Stimulated activated CD8-positive, alpha-beta memory T cell treated with anti-CD3 and anti-CD28 coated beads, Interleukin-2, amount 100 ng/mL, for 48 hours (primary cell): ENCODE data around the gene QRFP.

Experiments used
- DNase-seq, 2 donors: peaks; one replicate each; pipeline ENCODE4 v3.0.0-alpha.2; 2020; ENCODE audit warnings: low read depth in 2 of 2

The QRFP gene

GRCh38 chr9:130904070-130905044 lies 7.7 kb upstream of the QRFP start:
- DNase-seq: no peak

DNA sequence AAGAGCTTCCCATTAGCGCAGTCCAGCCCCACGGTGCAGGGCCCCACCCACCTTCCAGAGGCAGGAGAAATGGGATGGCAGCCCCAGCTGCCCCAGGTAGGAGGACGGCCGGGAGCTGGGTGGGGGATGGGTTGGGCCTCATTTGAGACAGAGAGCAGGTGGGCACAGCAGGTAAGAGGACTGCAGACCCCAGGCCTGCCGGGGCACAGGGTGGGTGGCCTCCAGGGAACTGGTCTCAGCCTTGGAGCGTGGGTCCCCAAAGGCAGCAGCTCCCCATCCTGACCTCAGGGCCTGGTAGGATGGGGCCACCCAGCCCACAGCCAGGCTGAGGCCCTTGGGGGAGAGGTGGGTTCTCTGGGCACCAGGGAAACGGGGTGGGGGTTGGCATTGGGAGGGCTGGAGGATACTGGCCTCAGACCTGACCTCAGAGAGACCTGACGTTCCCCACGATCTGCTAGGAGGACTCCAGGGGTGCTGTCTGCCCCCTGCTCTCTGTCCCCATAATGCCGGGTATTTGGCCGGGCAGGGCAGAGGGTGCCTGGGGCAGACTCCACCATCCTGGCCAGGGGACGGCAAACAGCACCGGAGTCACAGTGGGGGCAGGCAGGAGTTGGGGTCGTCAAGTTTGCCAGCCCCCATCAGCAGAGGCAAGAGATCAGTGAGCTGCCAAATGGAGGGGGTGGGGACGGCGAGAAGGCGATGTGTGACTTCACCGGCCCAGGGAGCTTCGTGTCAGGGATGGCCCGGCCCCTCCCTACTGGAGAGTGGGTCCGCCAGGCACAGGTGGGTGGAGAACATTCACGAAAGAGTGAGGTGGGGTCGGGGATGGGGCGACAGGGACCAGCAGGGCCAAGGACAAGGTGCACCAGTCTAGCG lies 6.8 kb upstream of the QRFP start:
- no peak for DNase-seq

- no peak for DNase-seq
These were observed 5.9 kb upstream of the QRFP start for GRCh38 chr9:130902204-130903185.

- no peak for DNase-seq
These were observed 5.0 kb upstream of the QRFP start for GRCh38 chr9:130901498-130902203.

DNA sequence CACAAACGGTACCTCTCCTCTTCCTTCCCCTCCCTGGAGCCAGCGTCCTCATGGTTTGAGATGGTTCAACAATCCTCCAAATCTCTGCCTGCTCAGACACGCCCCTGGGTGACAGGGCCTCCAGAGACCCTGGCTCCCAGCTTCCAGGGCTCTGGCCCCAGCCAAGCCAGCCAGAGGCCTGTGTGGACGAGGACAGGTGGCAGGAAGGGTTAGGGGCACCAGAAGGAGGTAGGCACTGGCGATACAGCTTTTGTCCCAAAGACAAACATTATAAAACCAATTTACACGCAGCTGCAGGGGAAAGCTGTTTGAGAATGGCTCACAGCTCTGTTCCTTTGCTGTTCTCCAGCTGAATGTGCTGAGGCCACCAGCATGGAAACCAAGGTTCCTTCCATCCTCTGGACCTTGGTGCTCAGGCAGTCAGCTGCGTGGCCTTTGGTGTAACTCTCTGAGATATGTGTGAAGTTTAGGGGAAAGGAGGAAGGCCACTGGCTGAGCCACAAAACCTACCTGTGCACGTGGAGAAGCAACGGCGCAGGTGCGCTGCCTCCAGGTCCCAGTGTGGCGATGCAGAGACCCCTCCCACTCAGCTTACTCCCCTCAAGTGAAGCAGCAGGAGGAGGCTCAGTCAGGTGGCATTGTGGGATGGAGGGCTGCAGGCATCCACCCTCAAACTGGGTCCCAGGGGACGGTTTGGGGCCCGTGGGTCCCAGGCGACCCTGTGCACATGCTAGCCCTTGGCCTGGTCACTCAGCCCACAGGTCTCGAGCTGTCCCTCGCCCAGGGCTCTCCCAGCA lies 4.3 kb upstream of the QRFP start:
- DNase-seq: no peak

DNA sequence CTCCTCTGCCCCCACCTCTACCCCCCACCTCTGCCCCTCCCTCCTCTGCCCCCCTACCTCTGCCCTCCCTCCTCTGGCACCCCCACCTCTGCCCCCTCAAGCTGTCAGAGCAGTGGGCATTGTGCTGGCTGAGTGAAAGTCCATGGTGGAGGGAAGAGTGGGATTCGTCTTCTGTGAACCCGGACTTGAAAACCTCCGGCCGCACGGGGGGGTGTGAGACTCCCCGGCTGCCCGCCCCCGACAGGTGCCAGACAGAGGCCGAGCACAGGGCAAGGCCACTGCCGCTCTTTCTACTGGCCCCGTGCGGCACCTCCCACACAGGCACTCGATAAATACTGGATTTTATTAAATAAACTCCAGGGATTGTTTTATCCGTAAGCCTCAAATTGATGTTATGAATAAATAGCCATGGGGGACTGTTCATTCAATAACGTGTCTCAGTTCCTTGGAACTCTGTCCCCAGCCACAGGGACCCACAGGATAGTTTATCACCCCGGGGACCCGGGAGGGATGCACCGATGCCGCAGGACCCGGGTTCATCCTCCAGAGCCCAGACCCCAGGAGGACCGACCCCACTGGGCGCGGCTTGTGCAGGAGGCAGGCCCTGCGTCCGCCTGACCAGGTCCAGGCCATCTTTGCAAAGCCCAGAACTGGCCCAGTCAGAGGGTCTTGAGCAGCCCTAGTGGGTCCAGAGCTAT lies 2.6 kb upstream of the QRFP start:
- DNase-seq: no peak

GRCh38 chr9:130898552-130898852 lies 1.9 kb upstream of the QRFP start:
- no peak for DNase-seq

- DNase-seq: no peak
These were observed 1.4 kb upstream of the QRFP start for GRCh38 chr9:130897848-130898551.

DNA sequence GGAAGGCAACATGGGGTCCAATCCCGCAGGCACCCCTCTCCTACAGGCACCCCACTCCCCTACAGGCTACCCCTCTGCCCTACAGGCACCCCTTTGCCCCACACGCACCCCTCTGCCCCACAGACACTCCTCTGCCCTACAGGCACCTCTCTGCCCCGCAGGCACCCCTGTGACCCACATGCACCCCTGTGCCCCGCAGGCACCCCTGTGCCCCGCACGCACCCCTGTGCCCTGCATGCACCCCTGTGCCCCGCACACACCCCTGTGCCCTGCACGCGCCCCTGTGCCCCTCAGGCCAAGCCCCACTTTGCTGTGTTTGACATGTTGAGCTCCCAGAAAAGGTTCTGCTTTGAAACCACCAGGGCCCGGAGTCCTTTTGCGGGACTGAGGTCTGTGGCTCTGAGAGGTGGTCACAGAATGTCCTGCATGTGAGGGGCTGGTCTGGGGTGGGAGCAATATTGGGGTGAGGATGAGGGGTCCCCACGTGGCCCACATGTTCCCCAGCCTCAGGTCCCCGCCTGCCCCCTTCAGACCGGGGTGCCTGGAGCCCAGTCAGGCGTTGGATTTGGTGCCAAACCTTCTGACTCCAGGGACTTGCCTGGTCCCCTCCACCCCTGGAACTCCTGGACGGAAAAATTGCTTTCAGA lies 616 bp upstream of the QRFP start:
- DNase-seq: no peak

DNA sequence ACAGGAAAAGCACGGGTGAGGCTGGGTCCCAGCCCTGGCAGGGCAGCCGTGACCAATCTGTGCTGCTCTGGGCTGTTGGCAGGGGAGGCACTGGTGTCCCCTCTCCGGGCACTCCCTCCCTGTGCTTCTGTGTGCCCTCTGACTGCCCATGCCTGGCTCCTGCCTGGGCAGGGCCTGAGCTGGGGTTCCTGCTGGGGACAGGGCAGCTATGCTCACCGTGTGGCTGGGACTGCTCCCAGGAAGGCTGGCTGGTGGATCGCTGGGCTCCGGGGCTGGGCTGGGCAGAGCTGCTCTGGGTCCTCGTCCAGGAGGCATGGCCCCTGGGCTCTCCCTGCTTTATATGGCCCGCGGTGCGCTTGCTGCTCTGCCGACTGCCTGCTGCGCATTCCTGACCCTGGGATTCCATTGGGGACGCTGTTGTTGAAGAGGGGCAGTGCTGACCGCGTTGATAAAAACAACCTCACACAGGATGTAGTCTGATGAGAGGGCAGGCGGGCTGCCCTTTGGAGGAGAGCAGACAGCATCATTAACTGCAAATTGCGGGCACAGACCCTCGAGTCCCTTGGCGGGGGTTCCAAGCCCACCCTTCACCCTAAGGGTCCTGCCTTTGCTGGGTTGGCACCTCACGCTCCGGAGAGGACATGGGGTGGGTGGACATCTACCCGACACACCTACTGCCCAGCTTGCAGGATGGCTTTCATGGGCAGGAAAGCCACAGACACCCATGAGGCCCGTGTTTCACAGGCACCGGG lies 955 bp downstream of the QRFP start:
- DNase-seq: no peak

GRCh38 chr9:130895038-130895437 lies 1.6 kb downstream of the QRFP start:
- no peak for DNase-seq

- DNase-seq: no peak
These were observed 2.1 kb downstream of the QRFP start for GRCh38 chr9:130894546-130894945.

DNA sequence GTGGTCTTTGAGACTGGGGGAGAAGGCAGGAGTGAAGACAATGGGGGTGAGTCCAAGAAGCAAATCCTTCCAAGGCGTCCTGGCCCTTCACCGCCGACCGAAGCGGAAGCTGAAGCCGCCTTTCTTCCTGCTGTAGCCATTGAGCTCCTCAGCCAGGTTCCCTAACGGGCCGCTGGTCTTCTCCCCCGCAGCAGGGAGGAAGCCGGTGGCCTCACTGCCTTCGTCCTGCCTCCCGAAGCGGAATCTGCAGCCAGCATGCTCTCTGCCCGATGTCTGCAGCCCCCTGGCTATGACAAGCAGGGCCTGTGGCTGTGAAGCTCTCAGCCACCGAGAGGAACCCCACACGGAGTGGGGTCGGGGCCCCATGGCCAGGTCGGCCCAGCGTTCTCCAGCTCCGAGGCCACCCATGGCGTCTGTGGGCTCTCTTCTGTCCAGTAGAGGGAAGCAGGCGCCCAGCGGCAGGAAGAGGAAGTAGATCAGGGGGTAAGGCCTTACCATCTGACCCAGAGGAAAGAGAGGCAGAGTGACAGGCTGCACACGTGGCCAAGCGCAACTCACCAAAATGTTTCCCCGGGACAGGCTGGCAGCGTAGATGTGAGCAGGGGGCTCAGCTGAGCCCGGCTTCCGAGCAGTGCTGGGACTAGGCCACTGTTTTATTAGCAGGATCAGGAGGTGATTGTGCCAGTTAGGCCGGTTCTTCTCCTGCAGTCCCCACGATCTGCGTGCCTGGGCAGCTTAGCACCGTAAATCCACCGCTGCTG lies 3.1 kb downstream of the QRFP start:
- DNase-seq: no peak

DNA sequence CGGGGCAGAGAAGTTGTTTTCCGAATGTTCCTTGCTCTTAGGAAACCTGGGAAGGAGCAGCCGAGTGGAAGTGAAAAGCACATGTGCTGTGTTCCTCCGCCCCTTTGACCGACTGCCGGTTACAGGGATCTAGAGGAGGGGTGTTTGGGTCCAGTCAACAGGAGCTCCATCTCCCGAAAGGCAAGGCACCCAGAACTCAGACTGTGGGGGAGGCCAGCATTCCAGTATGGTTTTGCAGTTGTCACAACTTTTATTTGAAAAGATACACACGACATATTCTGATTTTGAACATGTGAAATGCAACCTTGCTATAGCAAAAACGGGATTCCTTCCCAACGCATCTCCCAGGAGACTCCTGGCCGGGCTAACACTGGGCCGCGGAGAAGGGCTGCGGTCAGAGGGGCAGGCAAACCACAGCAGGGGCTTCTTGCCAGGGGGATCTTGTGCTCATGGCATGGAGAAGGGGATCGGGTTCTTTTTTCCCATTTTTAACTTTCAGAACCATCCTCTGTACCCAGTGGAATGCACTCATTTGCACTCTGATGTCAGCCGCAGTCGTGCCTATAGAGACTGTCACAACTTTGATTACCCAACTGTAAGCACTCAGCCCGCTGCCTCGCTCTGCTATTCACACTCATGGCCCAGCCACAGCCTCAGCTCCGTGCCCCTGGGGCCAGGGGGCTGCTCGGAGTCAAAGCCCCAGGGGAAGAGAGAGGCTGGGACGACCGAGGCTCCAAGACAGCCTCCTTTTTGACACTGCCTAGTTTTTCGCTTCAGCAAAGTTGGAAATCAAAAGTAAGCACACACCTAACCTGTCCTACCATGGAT lies 3.9 kb downstream of the QRFP start:
- no peak for DNase-seq

DNA sequence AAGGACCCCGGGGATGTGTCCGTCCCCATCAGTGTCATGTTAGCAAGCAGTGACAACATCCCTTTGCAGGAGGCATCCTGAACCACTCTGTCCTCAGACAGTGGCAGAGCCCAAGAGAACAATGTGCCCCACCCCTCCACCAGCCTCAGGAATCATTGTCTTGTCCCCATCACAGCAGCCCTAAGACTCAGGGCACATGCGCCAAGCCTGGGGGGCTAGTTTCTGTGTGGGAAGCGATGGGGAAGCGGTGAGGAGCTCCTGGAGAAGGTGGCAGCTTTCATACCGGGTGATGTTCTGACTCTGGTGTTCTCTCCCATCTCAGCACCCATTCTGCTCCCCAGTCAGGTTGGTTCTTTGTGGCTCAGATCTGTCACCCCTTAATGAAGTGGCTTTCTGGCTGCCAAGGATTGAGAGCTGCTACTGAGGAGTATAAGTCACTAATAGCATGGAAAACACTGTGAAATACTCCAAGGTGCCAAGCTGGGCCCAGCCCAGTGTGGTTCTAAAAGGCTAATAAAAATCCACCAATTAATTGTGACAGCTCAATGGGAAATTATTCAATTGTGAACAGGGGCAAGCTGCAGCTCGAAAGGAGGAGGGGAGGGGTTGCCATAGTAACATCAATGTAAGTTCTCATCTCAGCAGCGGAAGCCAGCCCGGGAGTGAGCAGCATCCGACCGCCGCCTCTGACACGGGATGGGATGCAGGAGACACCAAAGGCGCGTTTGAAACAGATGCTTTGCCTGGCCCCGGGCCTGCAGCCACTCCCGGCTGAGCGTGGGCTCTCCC lies 4.7 kb downstream of the QRFP start:
- no peak for DNase-seq
